GM21825 (cell line): ENCODE data around the gene RIPK4.

ENCODE experiments used
- ATAC-seq: cut with Tn5 transposase; IDR thresholded peaks from one replicate; pipeline ENCODE4 v1.9.1; 2021; ENCODE audit warnings: mild to moderate bottlenecking, moderate library complexity; ENCODE audit not compliant: unreplicated experiment

RIPK4 gene

DNA sequence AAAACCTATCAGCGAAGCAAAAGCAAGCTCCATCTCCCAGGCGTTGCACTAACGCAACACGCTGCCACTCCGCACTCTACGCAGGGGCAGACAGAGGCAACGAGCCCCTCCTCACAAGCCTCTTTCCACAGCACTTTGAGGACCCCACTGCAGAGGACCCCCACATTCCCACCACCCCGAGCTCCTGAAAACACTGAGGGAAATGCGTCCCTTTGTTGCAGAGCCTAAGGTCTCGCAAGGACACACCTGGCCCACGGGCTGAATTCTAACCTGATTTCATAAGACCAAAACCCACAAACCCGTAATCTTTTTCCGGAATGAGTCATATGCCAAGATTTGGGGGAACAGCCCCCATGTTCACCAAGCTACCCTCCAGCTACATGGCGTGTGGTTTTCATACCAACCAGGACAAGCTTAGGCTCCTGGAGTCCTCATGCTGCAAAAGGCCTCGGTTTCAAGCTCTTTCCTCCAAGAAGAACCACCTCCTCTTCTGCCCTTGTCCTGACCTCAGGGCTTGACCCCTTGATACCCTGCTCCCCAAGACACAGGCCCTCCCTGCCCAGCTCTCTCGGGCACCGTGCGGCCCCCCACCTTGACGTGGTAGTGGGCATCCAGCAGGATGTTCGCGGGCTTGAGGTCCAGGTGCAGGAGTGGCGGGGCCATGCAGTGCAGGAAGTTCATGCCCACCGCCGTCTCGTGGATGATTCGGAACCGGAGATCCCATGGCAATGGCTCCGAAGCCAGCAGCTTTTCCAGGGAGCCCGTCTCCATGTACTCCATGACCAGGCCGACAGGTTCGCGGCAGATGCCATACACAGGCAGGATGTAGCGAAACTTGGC is 10.7 kb downstream of the RIPK4 start:
- ATAC-seq, result no peak

DNA sequence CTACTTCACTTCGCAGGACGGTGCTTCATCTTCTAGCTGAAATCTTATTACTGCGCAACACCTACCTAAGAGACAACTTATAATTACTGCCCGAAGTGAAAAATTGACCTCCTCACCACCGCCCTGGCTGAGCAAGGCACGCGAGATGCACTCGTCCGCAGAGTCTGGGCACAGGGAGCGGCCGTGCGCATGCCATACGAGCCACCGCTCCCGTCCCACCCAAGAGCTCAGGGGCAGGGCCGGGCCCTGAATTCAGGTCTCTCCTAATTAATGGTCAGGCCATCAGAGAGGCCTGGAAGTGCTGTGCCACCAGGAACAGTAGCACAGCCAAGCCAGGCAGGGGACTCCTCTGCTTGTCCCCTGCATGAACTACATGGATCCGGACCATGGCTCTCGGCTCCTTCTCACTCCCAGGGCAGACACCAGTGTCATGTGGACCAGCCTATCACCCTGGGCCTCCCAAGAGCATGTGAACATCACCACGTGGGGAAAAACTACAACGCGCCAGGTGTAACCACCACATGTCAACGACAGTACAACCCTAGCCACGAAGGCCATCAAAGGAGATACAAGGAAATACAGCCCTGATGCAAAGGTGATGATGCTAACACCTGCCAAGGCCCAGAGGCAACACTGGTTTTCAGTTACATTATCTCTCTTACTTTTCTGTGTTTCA is 11.5 kb downstream of the RIPK4 start:
- no peak for ATAC-seq

- no peak for ATAC-seq
Measured at GRCh38 chr21:41754479-41754891, 12.4 kb downstream of the RIPK4 start.

DNA sequence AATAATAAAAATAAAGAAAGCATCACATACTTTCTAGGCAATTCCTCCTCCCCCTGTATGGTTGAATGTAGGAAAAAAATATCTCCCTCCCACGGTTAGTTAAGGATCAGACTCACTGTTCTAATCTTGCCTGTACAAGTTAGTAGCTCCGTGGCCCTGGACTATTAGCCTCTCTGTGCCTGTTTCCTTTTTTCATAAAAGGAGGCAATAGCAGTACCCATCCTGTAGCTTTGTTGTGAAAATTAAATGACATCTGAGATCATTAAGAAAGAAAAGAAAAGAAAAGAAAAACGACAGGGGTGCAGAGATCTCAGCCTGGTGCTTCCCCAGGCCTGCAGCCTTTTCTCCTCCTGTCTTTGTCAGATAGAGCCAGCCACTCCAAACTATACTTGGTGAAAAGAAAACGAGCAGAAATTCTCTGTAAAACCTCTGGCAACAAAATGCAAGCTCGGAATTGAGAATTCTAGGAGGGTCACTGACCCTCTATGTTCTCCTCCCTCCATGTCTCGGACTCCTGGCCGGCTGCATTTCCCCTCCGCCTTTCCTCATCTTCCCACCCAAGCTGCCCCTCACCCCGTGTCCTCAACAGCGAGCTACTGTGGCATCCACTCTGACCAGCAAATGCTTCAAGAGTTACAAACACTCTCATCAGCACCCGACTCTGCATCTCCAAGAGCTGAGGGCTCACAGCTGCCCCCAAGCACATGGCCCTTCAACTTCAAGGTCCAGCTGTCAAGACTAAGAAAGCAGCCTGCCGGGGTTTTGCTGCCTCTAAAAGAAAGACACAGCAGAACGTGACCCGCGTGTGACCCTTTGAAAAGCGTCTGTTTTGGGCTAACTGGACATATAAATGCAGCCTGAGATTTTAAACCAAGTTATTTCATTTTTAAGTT is 13.6 kb downstream of the RIPK4 start:
- no peak for ATAC-seq

GRCh38 chr21:41752231-41752681 is 14.6 kb downstream of the RIPK4 start:
- ATAC-seq, result no peak

DNA sequence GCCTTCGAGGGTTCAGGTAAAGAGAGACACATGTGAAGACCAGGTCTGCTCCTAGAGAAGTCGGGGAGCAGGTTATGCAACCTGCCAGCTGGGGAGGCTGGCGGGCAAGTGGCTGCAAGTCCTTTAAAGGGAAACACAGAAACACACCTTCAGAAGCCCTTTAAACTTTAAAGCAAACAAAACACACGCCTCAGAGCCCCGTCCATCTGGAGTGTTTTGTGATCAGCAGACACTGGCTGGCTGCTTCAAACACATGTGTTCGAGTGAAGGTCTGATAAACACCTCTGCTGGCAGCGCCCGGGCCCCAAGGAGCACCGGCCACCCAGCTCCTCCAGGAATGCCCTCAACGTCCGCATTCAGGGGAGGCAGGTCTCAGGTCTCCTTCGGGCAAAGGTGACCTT is 15.2 kb downstream of the RIPK4 start:
- no peak for ATAC-seq

DNA sequence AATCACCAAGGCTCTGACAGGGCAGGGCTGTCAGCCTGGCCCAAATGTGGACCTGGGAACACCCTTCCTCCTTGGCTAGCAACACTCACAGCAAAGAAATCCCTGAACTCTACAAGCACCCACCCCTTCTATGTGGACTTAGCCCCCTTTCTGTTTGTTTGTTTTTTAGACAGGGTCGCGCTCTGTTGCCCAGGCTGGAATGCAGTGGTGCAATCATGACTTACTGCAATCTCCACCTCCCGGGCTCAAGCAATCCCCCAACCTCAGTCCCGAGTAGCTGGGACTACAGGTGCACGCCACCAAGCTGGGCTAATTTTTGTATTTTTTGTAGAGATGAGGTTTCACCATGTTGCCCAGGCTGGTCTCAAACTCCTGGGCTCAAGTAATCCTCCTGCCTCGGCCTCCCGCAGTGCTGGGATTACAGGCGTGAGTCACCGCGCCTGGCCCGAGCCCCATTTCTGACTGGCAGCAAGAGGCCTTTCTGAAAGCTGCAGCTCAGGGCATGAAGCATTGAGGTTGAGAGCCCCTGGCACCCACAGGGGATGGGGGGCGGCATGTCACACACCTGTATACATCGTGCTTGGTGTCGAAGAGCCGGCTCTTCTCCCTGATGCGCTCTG is 16.2 kb downstream of the RIPK4 start:
- ATAC-seq, result no peak

DNA sequence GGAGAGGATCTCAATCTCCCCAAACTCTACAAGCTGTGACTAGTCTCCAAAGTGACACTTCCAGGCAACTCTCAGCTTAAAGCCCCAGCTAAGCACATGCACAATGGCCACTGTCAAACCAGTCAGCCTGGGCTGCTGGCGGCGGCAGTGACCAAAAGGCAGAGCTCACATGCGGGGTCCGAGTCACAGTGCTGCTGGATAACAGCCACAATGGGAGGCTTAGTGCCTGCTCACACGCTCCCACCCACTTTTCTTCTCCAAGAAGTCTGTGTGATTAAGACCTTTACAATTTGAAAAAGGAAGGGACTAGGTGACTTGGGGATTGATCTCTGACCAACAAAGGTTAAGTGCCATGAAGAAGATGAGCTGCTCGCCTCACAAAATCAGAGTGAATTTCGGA is 16.8 kb downstream of the RIPK4 start:
- ATAC-seq, result no peak

DNA sequence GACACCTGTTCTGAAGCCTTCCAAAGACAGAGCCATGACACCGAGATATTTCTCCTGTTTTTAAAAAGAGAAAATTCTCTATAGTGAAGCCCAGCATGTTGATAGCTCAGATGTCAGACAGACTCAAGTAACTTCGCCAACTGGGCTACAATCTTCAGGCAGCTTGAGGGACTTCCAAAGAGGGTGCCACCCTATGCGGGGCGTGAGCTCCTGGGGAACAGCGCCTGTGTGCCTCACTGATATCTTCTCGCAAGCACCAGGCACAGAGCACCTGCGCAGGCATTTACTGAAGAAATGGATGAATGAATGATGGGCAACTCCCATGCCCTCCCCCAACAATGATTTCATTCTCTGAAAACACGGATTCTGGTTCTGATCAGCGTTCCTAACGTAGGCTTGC is 17.6 kb downstream of the RIPK4 start:
- no peak for ATAC-seq

DNA sequence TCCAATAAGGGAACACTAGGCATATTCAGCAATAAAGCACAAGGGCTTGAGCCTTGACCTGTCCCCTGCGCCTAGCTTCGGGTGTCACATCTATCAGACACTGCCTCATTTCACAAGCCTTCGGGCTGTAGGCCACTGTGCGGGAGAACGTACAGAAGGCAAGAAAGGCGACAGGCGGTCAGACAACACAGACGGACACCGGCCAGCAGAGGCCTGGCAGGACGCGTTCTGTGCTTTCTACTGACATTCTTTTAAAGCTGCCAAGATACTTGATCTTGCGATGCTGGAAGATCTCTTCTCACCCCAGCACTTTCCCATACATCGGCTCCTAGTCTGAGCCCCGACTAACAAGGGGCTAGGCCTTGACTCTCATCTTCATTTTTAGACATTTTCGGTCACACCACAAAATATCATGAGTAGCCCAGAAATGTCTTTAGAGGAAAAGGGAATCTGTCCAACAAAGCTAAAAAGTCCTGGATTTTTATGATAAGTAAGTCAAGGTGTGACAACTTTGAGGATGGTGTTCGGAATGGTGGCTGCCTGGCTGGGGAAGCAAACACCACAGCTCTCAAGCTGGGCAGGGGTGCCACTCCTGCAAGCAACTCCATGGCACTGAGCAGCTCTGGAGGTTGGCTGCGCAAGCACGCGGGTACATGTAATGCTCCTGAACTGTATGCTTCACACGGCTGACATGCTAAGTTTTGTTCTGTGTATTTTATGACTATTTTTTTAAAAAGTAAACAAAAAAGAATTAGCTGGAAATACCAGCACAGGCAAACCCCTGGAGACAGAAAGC is 18.7 kb downstream of the RIPK4 start:
- no peak for ATAC-seq

DNA sequence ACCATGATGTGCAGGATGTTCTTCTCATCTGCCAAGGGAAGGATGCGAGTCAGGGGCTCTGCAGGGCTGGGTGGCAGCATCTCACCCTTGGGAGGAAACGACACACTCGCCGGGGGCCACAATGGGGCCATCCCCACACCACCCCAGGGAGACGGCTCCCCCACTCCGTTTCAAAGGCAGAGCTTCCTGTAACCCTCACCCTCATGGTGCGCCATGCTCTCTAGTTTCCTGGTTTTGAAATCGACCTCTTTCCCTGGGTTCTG is 20.2 kb downstream of the RIPK4 start:
- no peak for ATAC-seq

DNA sequence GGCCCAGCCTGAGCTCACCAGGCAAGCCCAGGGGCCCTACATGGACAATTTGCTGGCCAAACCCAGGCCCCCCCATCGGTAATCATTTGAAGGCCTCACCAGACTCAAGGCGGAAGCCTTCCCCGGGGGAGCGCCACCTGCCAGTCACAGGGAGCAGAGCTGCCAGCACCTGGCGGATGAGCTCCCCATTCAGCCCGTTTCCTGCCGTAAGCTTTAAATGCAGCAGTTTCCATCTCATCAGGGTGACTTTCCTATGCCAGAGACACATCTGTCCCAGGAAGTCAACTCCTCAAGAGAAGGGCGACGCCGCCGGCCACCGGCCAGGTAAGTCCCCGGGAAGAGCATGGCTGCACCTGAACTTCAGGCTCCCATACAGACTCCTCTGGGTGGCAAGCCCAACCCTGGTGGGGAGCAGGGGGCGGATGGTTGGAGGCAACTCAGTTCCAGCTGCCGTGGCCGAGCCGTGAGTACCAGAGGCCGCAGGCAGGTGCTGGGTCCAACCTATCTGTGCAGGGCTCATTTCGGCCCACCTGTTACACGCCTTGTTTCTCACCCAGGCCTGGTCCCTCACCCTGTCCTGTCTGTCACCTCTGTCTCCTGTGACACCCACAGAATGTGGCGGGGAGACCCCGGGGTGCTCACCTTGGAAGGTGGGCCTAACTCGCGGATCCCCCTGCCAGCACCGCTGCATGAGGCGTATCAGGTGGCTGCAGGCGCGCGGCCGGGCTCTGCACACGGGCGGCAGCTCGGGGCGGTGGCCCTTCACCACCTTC is 20.7 kb downstream of the RIPK4 start:
- no peak for ATAC-seq

GRCh38 chr21:41745026-41745820 is 21.6 kb downstream of the RIPK4 start:
- no peak for ATAC-seq

DNA sequence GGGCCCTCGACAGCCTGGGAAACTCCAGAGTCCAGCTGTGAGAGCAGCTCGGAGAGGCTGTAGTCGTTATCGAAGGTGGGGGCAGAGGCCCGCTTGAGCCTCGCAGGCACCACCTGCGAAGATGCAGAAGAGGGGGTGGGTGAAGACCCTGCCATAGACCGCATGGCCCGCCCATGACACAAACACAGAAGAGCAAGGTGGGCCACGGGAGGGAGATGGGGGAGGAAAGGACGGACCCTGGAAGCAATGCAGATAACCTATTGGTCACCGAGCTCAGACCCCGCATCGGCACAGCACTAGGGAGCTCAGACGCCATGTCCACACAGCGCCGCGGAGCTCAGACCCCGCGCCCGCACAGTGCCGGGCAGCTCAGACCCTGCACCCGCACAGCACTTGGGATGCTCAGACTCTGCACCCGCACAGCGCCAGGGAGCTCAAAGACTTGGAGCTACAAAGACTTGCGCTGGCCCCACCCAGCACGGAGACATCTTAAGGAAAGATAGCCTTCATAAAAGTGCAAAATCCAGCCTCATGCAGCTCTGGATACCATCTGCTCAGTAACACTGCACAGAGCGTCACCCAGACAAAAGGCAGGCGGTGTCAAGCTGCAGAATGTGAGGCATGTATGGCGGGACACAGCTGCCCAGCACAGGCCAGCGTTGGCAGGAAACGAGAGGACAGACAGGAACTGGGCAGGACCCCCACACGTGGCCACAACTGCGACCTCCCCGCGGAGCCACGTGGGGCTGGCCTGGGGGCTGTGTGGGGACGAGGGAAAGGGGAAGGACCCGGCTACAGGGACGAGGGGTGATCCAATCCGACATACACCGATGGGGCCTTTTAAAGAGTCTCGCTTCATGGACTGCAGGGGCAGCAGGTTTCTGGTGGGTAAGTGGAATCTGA is 22.6 kb downstream of the RIPK4 start:
- ATAC-seq, result no peak

GRCh38 chr21:41743321-41744027 is 23.4 kb downstream of the RIPK4 start:
- ATAC-seq, result no peak

DNA sequence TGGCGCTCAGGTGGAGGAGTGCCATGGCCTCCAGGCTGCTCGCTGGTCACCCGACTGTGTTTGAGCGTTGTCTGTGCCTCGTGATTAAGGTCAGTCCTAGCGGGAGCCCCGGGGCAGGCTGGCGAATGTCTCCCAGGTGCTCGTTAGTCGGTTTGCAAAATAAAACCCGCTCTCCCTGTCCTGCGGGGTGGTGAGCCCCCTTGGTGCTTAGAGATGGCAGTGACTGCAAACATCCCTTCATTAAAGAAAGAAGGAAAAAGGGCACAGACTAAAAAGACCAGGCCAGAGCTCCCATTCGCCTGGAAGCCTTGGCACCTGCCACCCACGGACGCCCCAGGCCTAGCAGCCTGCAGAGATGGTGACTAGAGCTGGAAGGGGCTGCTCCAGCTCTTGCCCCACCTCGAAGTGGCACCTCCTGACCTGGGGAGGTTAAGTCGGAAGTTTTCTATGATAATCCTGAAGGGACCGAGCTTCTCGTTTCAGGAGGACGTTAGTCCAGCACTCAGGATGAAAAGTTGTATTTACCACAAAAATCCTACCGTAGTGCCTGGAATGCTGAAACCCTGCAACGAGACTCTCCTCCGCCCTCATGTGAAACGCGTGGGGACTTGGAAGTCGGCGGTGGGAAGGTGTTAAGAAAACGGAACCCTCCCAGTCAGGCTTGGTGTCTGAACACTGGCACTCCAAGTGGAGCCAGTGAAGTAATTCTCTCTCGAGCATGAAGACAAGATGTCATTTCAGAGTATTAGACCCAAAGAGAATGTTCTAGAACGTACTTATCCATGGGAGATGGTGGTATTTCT is 24.6 kb downstream of the RIPK4 start:
- ATAC-seq, result no peak
